Right cardiac atrium (tissue), 5 donors: Measurements from ENCODE around the gene TRIM6. TPM values are rescaled to one million over a fixed set of nuclear protein-coding genes. Genes with fewer than 3 reads are reported as not detected.
A peak's percentile ranks its signal among the peaks of the same experiment; 100 is the strongest.

Source experiments
- ATAC-seq, 2 donors: fragments of 200-7000 bp; cut with Tn5 transposase; one replicate each; pipeline versions ENCODE4 v1.8.0 to v1.9.1; 2020; ENCODE audit warnings: moderate library complexity in 2 of 2, mild to moderate bottlenecking in 1 of 2
- DNase-seq, 3 donors: peaks; one replicate each; pipeline ENCODE4 v3.0.0-alpha.2; 2020
- H3K27ac ChIP-seq: one replicate; pipeline ENCODE4 v1.5.1; 2013; ENCODE audit warnings: mild to moderate bottlenecking, low read length, control low read depth, moderate library complexity
- H3K27me3 ChIP-seq: one replicate; pipeline ENCODE4 v1.6.1; 2013; ENCODE audit not compliant: control insufficient read depth, insufficient read depth
- H3K4me1 ChIP-seq: one replicate; pipeline ENCODE4 v1.6.1; 2013; ENCODE audit warnings: low read length; ENCODE audit not compliant: control insufficient read depth, insufficient read depth
- H3K4me3 ChIP-seq: one replicate; pipeline ENCODE4 v1.5.1; 2013; ENCODE audit warnings: low read length, control low read depth
- H3K9me3 ChIP-seq: one replicate; pipeline ENCODE4 v1.6.1; 2013; ENCODE audit warnings: low read length; ENCODE audit not compliant: control insufficient read depth
- WGBS: extraction: QIAGEN DNeasy Blood & Tissue Kit; methylation state at CpG from one replicate; pipeline ENCODE4 v1.1.7; 2013; 5-methylcytosine and 5-hydroxymethylcytosine counted together
- intact Hi-C, 4 donors: fragments of 100-400 bp; cut with DNase I; formaldehyde crosslinking; loops; one replicate each; pipeline versions ENCODE4 v1.11.0 to v1.14.0; 2022 to 2023
- long read RNA-seq, 4 donors: library from polyadenylated mRNA; unstranded; transcript quantifications; one replicate each; pipeline ENCODE4 v2.0.0, GENCODE V29; 2020 to 2021
- polyA plus RNA-seq: library from polyadenylated mRNA; stranded (reverse); fragments of 200-250 nt; gene quantifications from one replicate; pipeline ENCODE4 v1.2.3, GENCODE V29; 2013
- total RNA-seq, 4 donors: library from RNA; stranded (reverse); fragmentation: NEBNext Ultra II Directional; extraction: Animal tissue kit (Norgen Biotek cat#: 25700); gene quantifications; one replicate each; pipeline ENCODE4 v1.2.1, GENCODE V29; 2021
- donor health status: healthy with polysubstance abuse.
- donor health status: DM: no; HTN: yes; CAD: no.
- donor health status: DM: no; HTN: no; CAD: no.
- donor health status: DM: no; HTN: yes; CAD: no; lungs with severe emphysema.
- donor health status: DM: yes; HTN: yes; CAD: no.

Gene TRIM6, protein sequence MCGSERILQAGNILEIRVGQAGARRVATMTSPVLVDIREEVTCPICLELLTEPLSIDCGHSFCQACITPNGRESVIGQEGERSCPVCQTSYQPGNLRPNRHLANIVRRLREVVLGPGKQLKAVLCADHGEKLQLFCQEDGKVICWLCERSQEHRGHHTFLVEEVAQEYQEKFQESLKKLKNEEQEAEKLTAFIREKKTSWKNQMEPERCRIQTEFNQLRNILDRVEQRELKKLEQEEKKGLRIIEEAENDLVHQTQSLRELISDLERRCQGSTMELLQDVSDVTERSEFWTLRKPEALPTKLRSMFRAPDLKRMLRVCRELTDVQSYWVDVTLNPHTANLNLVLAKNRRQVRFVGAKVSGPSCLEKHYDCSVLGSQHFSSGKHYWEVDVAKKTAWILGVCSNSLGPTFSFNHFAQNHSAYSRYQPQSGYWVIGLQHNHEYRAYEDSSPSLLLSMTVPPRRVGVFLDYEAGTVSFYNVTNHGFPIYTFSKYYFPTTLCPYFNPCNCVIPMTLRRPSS
- 1 to 10 TPM in 3 of 4 donors, under 1 TPM in 1; 0.81 to 2.4 (median 2.0) TPM for total RNA-seq
- 1.1 TPM for polyA plus RNA-seq
- long read RNA-seq, donor 1, partial matches to known transcripts = 0 of 2 reads
- long read RNA-seq, donor 1, other reads (novel, unspliced or antisense) = 1 of 2 reads
- long read RNA-seq, donor 2 = 0 reads
- long read RNA-seq, donor 3, partial matches to known transcripts = 0 of 3 reads
- long read RNA-seq, donor 3, other reads (novel, unspliced or antisense) = 0 of 3 reads
- long read RNA-seq, donor 4, partial matches to known transcripts = 0 of 4 reads
- long read RNA-seq, donor 4, other reads (novel, unspliced or antisense) = 3 of 4 reads

GRCh38 chr11:5596607-5597201, at the start of gene TRIM6:
TSS of gene TRIM6 (plus strand) at chr11:5596637. CDS start at chr11:5596898, 261 bp downstream.
- peak; percentile 41 to 82 (median 74) for DNase-seq
- no peak within 1 kb of the TSS for H3K27ac ChIP-seq
- peak within 1 kb of the TSS; percentile 58 for H3K4me3 ChIP-seq
- H3K4me1 ChIP-seq = no peaks in the 10 kb centered on the region
- H3K27me3 ChIP-seq = no peaks in the 10 kb centered on the region
- peak; percentile 69 to 73 for ATAC-seq
- H3K9me3 ChIP-seq = no peaks in the 10 kb centered on the region
- 6% methylated on average over 20 of the region's 20 CpGs for WGBS
- intact Hi-C loops = no loop called here

DNA sequence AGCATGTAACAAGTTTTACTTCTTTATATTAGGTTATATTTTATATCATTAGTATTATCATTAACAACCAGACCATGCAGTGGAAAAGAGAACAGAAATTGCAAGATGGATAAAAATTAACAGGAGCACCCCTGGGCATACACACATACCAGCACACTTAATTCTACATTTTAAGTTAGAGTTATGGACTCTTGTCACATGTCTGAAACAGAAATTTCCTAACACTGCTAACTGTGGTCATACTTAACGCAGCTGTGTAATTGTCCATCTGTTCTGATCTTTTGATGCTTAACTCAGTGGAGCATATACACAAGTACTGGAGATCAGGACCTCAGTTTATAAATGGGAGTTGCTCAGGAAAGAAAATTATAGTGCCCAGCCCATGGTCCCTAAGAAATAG, 48.5 kb upstream of the TRIM6 start:
- H3K9me3 ChIP-seq = no peaks in the 10 kb centered on the region
- 97% methylated on average over 1 of the region's 1 CpG for WGBS
- no peaks in the 10 kb centered on the region for H3K4me1 ChIP-seq
- H3K27me3 ChIP-seq = no peaks in the 10 kb centered on the region
- no peak for DNase-seq
- H3K27ac ChIP-seq = no peak overlapping the region
- intact Hi-C loops = no loop called here
- no peak overlapping the region for H3K4me3 ChIP-seq
- ATAC-seq = no peak

GRCh38 chr11:5548440-5548839, 48.0 kb upstream of the TRIM6 start, which contains the start of gene OR52H1:
TSS of gene OR52H1 (minus strand) at chr11:5548540. CDS start at chr11:5545505, 3,035 bp downstream.
- no peak for ATAC-seq
- DNase-seq = no peak
- WGBS = 35% methylated on average over 1 of the region's 1 CpG

GRCh38 chr11:5550440-5551095, 45.9 kb upstream of the TRIM6 start:
- 71% methylated on average over 5 of the region's 5 CpGs for WGBS
- H3K4me1 ChIP-seq = no peaks in the 10 kb centered on the region
- ATAC-seq (no peak), DNase-seq (no peak)
- H3K27ac ChIP-seq = no peak overlapping the region
- no peak overlapping the region for H3K4me3 ChIP-seq
- intact Hi-C loops = no loop called here
- H3K9me3 ChIP-seq = no peaks in the 10 kb centered on the region
- no peaks in the 10 kb centered on the region for H3K27me3 ChIP-seq

More at GRCh38 chr11:5548440-5548839, 48.0 kb upstream of the TRIM6 start, which contains the start of gene OR52H1:
- Histone ChIP-seq H3K4me1 (no peaks in the 10 kb centered on the region), H3K9me3 (no peaks in the 10 kb centered on the region), H3K27ac (no peak within 1 kb of the TSS), H3K4me3 (no peak within 1 kb of the TSS), H3K27me3 (no peaks in the 10 kb centered on the region)
- intact Hi-C loops = no loop called here

DNA sequence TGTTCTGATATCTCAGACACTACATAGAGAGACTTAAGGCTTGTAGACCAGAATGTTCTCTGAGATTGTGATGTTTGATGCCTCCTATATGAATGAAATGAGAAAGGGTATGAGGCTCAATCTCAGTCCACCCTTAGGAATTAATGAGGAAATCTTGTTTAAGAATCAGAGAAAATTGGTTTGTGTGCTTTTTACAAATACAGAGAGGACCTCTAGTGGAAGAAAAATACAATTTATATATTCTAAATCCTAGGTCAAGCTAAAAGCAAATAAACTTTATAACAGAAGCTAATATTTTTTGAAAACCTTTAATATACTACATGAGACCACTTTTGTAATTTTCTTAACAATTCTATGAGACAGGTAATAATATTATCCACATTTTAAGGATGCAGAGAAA, 43.1 kb upstream of the TRIM6 start:
- no peaks in the 10 kb centered on the region for H3K9me3 ChIP-seq
- H3K4me3 ChIP-seq = no peak overlapping the region
- no peaks in the 10 kb centered on the region for H3K27me3 ChIP-seq
- intact Hi-C loops = no loop called here
- ATAC-seq (no peak), DNase-seq (no peak)
- H3K27ac ChIP-seq = no peak overlapping the region
- no peaks in the 10 kb centered on the region for H3K4me1 ChIP-seq

DNA sequence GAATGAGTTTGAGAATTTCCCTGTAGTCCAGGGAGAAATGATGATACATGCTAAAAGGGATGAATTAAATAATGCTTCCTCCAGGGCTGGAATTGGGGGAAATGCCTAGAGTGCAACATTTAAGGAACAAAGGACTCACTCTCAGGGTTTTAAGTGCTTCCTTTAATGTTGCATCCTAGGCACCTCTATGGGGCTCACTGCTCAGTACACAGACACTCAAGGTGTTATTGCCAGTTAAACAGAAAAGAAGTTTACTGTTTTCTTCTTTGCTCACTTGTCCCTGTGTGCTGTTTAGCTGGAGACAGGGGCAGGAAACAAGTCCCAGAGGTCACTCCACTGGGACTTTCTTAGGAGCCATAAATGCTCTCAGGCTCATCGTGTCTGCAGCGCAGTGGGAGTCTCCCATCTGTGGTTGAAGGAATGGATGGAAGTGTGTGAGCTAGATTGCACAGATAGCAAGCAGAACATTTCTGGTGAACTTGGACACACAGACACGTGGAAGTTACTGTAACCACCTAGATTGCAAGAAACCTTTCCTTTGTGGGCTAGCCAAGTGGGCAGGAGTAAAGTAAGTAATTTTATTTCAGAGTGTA, 39.7 kb upstream of the TRIM6 start:
- H3K4me1 ChIP-seq = no peaks in the 10 kb centered on the region
- intact Hi-C loops = no loop called here
- 55% methylated on average over 3 of the region's 3 CpGs for WGBS
- no peaks in the 10 kb centered on the region for H3K9me3 ChIP-seq
- no peak overlapping the region for H3K4me3 ChIP-seq
- H3K27ac ChIP-seq = no peak overlapping the region
- H3K27me3 ChIP-seq = no peaks in the 10 kb centered on the region
- DNase-seq (no peak), ATAC-seq (no peak)

- 52% methylated on average over 3 of the region's 3 CpGs for WGBS
Measured at GRCh38 chr11:5557751-5558150, 38.7 kb upstream of the TRIM6 start.

GRCh38 chr11:5564259-5565019, 32.0 kb upstream of the TRIM6 start:
- H3K9me3 ChIP-seq = no peaks in the 10 kb centered on the region
- ATAC-seq (no peak), DNase-seq (no peak)
- H3K27me3 ChIP-seq = no peaks in the 10 kb centered on the region
- 59% methylated on average over 1 of the region's 1 CpG for WGBS
- H3K4me1 ChIP-seq = no peaks in the 10 kb centered on the region
- intact Hi-C loops = loop anchor here in 1 of 4 donors (2.0 kb wide), 1 partner anchor 34 kb away; no protein-coding TSS in a partner anchor
- no peak overlapping the region for H3K4me3 ChIP-seq
- H3K27ac ChIP-seq = no peak overlapping the region

More at GRCh38 chr11:5557751-5558150, 38.7 kb upstream of the TRIM6 start:
- intact Hi-C loops = no loop called here
- Histone ChIP-seq H3K9me3 (no peaks in the 10 kb centered on the region), H3K27me3 (no peaks in the 10 kb centered on the region), H3K4me3 (no peak overlapping the region), H3K27ac (no peak overlapping the region), H3K4me1 (no peaks in the 10 kb centered on the region)
- no peak for DNase-seq
- no peak for ATAC-seq

GRCh38 chr11:5574654-5575053, 21.8 kb upstream of the TRIM6 start:
- DNase-seq = no peak
- intact Hi-C loops = no loop called here
- Histone ChIP-seq H3K27me3 (no peaks in the 10 kb centered on the region), H3K4me1 (no peaks in the 10 kb centered on the region), H3K4me3 (no peak overlapping the region), H3K9me3 (no peaks in the 10 kb centered on the region), H3K27ac (no peak overlapping the region)
- 91% methylated on average over 2 of the region's 2 CpGs for WGBS
- ATAC-seq = no peak

DNA sequence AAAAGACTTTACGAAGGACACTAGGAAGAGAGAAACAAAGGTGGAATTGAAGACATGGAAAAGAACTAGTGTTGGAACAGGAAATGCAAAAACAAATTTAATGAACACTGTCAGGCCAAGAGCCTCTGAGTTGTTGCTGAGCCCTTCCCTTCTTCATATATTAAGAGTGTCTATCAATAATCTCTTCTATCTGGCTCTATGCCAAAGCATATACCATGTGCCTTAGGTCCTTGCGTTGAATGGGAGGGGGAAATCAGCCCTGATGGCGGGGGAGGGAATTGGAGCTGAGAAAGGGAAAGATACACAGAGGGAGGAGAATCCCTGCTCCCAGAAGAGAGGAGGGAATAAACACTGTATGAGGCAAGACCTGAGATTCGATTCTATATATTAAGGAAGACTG, 21.3 kb upstream of the TRIM6 start:
- no peak for DNase-seq
- H3K27me3 ChIP-seq = no peaks in the 10 kb centered on the region
- no peak for ATAC-seq
- no peak overlapping the region for H3K27ac ChIP-seq
- no peaks in the 10 kb centered on the region for H3K4me1 ChIP-seq
- WGBS = 64% methylated on average over 4 of the region's 4 CpGs
- intact Hi-C loops = no loop called here
- H3K4me3 ChIP-seq = no peak overlapping the region
- H3K9me3 ChIP-seq = no peaks in the 10 kb centered on the region
